Adipose tissue (tissue), 3 donors: ENCODE measurements around the gene PRICKLE2. TPM values are rescaled to one million over a fixed set of nuclear protein-coding genes. Genes with fewer than 3 reads are reported as not detected.
A peak's percentile ranks its signal among the peaks of the same experiment; 100 is the strongest.

ENCODE experiments used
- H3K27ac ChIP-seq: one replicate; pipeline ENCODE4 v1.5.1; 2013; ENCODE audit warnings: low read depth, low read length
- WGBS, 3 donors: extraction: QIAGEN DNeasy Blood & Tissue Kit; methylation state at CpG; one replicate each; pipeline ENCODE4 v1.1.7; 2013; 5-methylcytosine and 5-hydroxymethylcytosine counted together
- polyA plus RNA-seq, 3 donors: library from polyadenylated mRNA; stranded (reverse); fragments of 200-250 nt; gene quantifications; one replicate each; pipeline ENCODE4 v1.2.3, GENCODE V29; 2013
- donor health status: healthy with polysubstance abuse.
- donor health status: Bipolar disorder and iron deficiency.
- donor health status: healthy.

The PRICKLE2 gene
- polyA plus RNA-seq, 3 donors: 2.2 to 13.2 (median 9.8) TPM

- WGBS, 3 donors: 53 to 73% (median 61%) methylated on average over 7 of the region's 7 CpGs
- H3K27ac ChIP-seq: no peak overlapping the region
Measured at GRCh38 chr3:64225695-64226499, 631 bp upstream of the PRICKLE2 start.

- WGBS, 3 donors: 59 to 83% (median 73%) methylated on average over 9 of the region's 9 CpGs
- no peak overlapping the region for H3K27ac ChIP-seq
Measured at GRCh38 chr3:64223791-64224745, 1.2 kb downstream of the PRICKLE2 start.

DNA sequence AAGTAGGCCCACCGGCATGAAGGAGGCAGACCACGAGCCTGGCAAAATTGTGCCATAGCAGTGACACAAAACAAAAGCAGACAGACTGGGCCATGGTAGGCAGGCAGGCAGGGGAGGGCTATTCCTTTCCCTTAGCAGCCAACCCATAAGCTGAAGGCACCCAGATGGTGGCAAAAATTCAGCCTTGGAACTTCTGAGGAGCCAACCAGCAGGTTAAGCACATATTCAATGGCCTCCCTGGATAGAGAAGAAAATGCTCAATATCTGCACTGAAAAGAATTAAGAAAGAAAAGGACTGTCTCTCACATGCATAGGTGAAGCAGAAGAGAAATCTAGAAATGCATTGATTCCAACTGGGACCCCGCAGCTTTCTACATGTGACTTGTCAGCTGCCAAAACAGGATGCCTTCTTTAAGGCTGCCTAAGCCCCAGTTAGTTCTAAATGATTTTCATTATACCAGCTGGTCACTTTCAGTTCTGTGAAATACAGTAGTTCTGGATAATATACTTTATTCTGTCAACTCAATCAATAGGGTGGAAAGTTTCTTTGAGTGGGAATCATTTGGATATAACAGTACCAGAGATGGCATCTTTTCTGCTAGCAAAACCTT, 2.7 kb downstream of the PRICKLE2 start:
- no peak overlapping the region for H3K27ac ChIP-seq
- WGBS, 3 donors: 88 to 93% (median 92%) methylated on average over 3 of the region's 3 CpGs

GRCh38 chr3:64221571-64222257, 3.6 kb downstream of the PRICKLE2 start:
- WGBS, 3 donors: 83 to 88% (median 87%) methylated on average over 6 of the region's 6 CpGs
- H3K27ac ChIP-seq: no peak overlapping the region

- WGBS, 3 donors: 24 to 53% (median 40%) methylated on average over 8 of the region's 8 CpGs
- H3K27ac ChIP-seq: no peak overlapping the region
Measured at GRCh38 chr3:64220161-64220914, 4.9 kb downstream of the PRICKLE2 start.

DNA sequence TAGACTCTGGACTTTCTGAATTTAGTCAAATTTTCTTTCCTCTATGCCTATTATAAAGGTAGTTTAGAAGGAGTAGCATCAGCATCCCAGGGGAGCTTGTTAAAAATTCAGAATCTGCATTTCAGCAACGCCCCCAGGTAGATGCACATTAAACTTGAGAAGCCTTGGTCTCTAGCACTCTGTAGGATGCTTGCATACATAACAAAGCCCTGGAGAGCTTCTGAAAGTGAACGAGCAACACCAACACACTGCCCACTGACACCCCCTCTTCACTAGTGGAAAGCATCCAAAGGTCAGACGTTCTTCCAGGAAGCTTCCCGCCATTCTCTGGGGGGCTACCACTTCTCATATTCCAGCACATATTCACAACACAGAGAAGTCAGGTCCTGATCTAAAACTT, 6.5 kb downstream of the PRICKLE2 start:
- no peak overlapping the region for H3K27ac ChIP-seq
- WGBS, 3 donors: 44 to 62% (median 54%) methylated on average over 4 of the region's 4 CpGs

GRCh38 chr3:64218329-64218728, 6.9 kb downstream of the PRICKLE2 start:
- no peak overlapping the region for H3K27ac ChIP-seq
- WGBS, 3 donors: 89 to 94% (median 92%) methylated on average over 3 of the region's 3 CpGs

DNA sequence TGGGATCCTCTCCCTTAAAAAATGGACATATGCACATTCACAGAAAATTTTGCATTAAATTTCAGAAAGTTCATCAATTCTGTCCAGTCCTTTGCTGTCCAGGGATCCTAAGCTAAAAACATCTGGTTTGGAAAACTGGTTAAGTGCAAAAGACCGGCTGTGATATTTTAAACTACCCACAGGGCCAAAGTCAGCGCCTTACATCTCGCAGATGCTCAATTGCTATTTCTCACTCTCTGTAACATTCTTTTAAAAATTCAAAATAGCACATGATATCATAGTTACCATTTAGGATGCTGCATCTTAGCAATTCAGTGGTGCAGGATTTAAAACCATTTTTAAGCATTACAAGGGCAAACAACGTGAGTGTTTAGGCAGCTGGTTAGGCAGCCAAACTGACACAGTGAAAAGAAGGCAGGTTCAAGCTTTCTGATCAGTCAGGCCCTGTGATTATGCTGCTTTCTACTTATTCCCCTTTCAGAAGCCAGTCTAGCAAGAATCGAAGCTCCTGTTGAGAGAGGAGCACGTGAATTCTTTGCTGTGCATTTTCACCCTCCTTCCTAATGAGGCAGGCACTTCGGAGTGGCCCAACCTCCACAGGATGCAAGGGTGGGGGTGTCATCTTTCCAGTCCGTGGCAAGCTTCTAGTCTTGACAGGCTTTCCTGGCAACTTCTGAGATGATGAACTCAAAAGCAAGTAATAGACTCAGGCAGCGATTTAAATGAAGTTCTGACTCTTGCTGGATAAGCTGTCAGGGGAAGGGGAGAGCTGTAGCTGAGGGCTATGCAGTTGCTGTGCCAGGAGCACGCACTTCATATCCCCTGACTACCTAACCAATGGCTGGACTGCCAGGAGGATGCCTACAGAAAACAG, 8.8 kb downstream of the PRICKLE2 start:
- H3K27ac ChIP-seq: no peak overlapping the region
- 49 to 71% (median 60%) methylated on average over 10 of the region's 10 CpGs for WGBS, 3 donors

DNA sequence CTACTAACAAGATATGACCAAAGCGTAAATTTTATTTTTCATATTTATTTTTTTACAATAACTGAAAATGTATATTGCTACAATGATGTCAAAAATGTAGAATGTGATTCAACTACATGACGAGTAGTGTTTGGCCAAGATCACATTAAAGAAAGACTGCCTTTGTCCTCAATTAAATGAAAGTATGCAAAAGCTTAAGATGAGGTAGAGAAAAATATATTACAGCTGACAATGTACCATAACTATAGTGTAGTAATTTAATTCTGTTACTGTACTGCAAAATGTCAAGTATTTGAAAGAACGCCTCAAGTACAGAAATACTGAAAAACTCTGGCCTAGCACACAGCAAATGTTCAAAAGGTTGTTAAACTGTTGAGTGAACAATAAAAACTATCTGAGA, 9.7 kb downstream of the PRICKLE2 start:
- 92 to 95% (median 94%) methylated on average over 3 of the region's 3 CpGs for WGBS, 3 donors
- H3K27ac ChIP-seq: no peak overlapping the region

GRCh38 chr3:64215103-64215502, 10.2 kb downstream of the PRICKLE2 start:
- 67 to 84% (median 70%) methylated on average over 2 of the region's 2 CpGs for WGBS, 3 donors
- H3K27ac ChIP-seq: peak overlapping the region; percentile 4

- peak overlapping the region; percentile 30 for H3K27ac ChIP-seq
- 31 to 70% (median 49%) methylated on average over 11 of the region's 11 CpGs for WGBS, 3 donors
Measured at GRCh38 chr3:64214381-64215018, 10.8 kb downstream of the PRICKLE2 start.

- 3 to 47% (median 9%) methylated on average over 8 of the region's 8 CpGs for WGBS, 3 donors
- H3K27ac ChIP-seq: peak overlapping the region; percentile 30
Measured at GRCh38 chr3:64213962-64214379, 11.3 kb downstream of the PRICKLE2 start.

- H3K27ac ChIP-seq: no peak overlapping the region
- WGBS, 3 donors: 76 to 78% (median 76%) methylated on average over 9 of the region's 9 CpGs
Measured at GRCh38 chr3:64213224-64213878, 11.9 kb downstream of the PRICKLE2 start.

GRCh38 chr3:64209866-64210621, 15.2 kb downstream of the PRICKLE2 start:
- 39 to 71% (median 40%) methylated on average over 12 of the region's 12 CpGs for WGBS, 3 donors
- H3K27ac ChIP-seq: peak overlapping the region; percentile 1
